Muscle layer of duodenum (tissue), 2 donors: ENCODE measurements around the gene SALL3.

Experiments used
- H3K27ac ChIP-seq: one replicate; pipeline ENCODE4 v1.7.0; 2013; ENCODE audit warnings: mild to moderate bottlenecking, low read length
- H3K27me3 ChIP-seq: one replicate; pipeline ENCODE4 v1.7.0; 2013; ENCODE audit warnings: low read depth, mild to moderate bottlenecking, control low read depth, low read length
- H3K36me3 ChIP-seq, 2 donors: one replicate each; pipeline ENCODE4 v1.7.0; 2013; ENCODE audit warnings: low read length in 2 of 2, control low read depth in 1 of 2, mild to moderate bottlenecking in 1 of 2; ENCODE audit not compliant: insufficient read depth in 2 of 2, control insufficient read depth in 1 of 2
- H3K4me1 ChIP-seq, 2 donors: one replicate each; pipeline ENCODE4 v1.7.0; 2013; ENCODE audit warnings: low read length in 2 of 2, mild to moderate bottlenecking in 2 of 2, control low read depth in 1 of 2, moderate library complexity in 1 of 2; ENCODE audit not compliant: insufficient read depth in 2 of 2, control insufficient read depth in 1 of 2
- H3K4me3 ChIP-seq, 2 donors: one replicate each; pipeline ENCODE4 v1.7.0; 2013; ENCODE audit warnings: low read length in 2 of 2, low read depth in 1 of 2, mild to moderate bottlenecking in 1 of 2
- H3K9me3 ChIP-seq, 2 donors: one replicate each; pipeline ENCODE4 v1.7.0; 2013; ENCODE audit warnings: low read length in 2 of 2, control low read depth in 1 of 2, mild to moderate bottlenecking in 1 of 2; ENCODE audit not compliant: control insufficient read depth in 1 of 2
- donor health status: healthy.

The SALL3 gene

DNA sequence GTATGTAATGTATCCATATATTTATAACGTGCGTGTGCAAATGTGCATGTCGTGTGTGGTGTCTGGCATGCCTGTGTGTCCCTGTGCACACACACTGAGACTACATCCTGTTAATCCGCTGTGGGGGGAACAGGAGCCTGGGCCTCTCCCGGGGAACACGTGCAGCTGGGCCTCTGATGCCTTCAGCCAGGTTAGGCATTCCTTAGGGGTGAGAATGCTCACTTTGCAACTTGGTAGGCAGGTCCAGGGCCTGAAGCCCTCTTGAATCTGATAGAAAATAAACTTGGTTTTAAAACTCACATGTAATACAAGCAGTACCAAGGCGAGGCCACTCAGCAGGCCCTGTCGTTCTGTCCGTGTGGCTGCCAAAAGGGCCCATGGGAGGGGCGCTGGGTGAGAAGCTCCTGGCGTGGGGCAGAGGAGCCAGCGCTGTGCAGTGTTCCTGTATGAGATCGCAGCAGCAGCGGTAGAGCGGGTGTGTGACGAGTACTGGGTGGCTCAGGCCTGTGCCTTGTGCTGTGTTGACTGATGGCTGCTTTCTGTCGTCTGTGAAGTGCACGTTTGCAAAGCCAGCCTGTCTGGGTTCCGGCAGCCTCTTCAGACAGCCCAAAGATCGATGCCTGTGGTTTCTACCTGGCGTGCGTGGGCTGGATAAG lies 16.2 kb downstream of the SALL3 start:
- Histone ChIP-seq H3K36me3 (no peaks in the 10 kb centered on the region), H3K4me3 (no peak overlapping the region), H3K27ac (no peak overlapping the region), H3K9me3 (no peaks in the 10 kb centered on the region), H3K4me1 (no peaks in the 10 kb centered on the region), H3K27me3 (no peaks in the 10 kb centered on the region)

GRCh38 chr18:78996741-78997490 lies 17.3 kb downstream of the SALL3 start:
- no peak overlapping the region for H3K27ac ChIP-seq
- H3K9me3 ChIP-seq = no peaks in the 10 kb centered on the region
- H3K4me1 ChIP-seq = no peaks in the 10 kb centered on the region
- H3K27me3 ChIP-seq = no peaks in the 10 kb centered on the region
- H3K4me3 ChIP-seq = no peak overlapping the region
- no peaks in the 10 kb centered on the region for H3K36me3 ChIP-seq

GRCh38 chr18:78998371-78999071 lies 18.9 kb downstream of the SALL3 start:
- Histone ChIP-seq H3K4me3 (no peak overlapping the region), H3K4me1 (no peaks in the 10 kb centered on the region), H3K36me3 (no peaks in the 10 kb centered on the region), H3K9me3 (no peaks in the 10 kb centered on the region), H3K27me3 (no peaks in the 10 kb centered on the region), H3K27ac (no peak overlapping the region)

GRCh38 chr18:78999939-79000338 lies 20.3 kb downstream of the SALL3 start:
- Histone ChIP-seq H3K4me3 (no peak overlapping the region), H3K4me1 (no peaks in the 10 kb centered on the region), H3K27ac (no peak overlapping the region), H3K36me3 (no peaks in the 10 kb centered on the region), H3K9me3 (no peaks in the 10 kb centered on the region), H3K27me3 (no peaks in the 10 kb centered on the region)

GRCh38 chr18:79000997-79001396 lies 21.4 kb downstream of the SALL3 start:
- Histone ChIP-seq H3K4me3 (no peak overlapping the region), H3K4me1 (no peaks in the 10 kb centered on the region), H3K27ac (no peak overlapping the region), H3K27me3 (no peaks in the 10 kb centered on the region), H3K36me3 (no peaks in the 10 kb centered on the region), H3K9me3 (no peaks in the 10 kb centered on the region)

- Histone ChIP-seq H3K9me3 (peaks cover 0 to 3% of the 10 kb centered on the region in 2 donors), H3K4me1 (no peaks in the 10 kb centered on the region), H3K27ac (no peak overlapping the region), H3K27me3 (no peaks in the 10 kb centered on the region), H3K36me3 (no peaks in the 10 kb centered on the region), H3K4me3 (no peak overlapping the region)
Observed at GRCh38 chr18:79005653-79006052, 26.0 kb downstream of the SALL3 start.

DNA sequence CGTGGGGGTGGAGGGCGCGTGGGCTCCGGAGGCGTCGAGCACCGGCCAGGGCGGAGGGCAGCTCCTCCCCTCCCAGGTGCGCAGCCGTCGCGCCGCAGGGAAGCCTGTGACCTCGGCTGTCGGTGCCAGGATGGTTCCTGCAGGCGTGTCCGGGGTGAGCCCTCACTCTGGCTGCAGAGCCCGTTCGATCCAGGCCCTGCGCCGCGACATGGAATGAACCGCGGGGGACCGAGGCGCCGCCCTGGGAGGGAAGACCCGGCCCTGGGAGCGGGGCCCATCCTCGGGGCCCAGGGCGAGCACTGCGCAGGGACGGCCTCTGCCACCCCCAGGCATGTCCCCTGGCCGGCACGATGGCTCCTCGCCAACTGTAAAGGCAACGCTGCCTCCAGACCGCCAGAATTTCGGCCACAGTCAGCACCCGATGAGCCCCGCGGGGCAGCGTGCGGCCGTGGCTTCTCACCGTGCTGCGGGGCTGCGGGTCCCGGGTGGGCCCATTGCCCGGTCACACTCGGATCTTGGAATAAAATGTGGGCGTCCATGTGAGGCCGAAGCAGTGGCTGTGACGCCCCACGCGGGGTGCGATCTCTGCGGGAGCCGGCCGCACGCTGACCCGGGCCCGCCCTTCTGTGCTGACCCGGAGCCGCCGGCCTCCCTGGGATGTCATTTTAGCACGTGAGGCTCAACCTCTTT lies 26.6 kb downstream of the SALL3 start:
- no peaks in the 10 kb centered on the region for H3K4me1 ChIP-seq
- H3K4me3 ChIP-seq = no peak overlapping the region
- H3K27me3 ChIP-seq = no peaks in the 10 kb centered on the region
- no peak overlapping the region for H3K27ac ChIP-seq
- no peaks in the 10 kb centered on the region for H3K36me3 ChIP-seq
- H3K9me3 ChIP-seq = peaks cover 0 to 3% of the 10 kb centered on the region in 2 donors

- no peak overlapping the region for H3K27ac ChIP-seq
- H3K4me1 ChIP-seq = no peaks in the 10 kb centered on the region
- H3K27me3 ChIP-seq = no peaks in the 10 kb centered on the region
Observed at GRCh38 chr18:79007440-79007839, 27.8 kb downstream of the SALL3 start.

DNA sequence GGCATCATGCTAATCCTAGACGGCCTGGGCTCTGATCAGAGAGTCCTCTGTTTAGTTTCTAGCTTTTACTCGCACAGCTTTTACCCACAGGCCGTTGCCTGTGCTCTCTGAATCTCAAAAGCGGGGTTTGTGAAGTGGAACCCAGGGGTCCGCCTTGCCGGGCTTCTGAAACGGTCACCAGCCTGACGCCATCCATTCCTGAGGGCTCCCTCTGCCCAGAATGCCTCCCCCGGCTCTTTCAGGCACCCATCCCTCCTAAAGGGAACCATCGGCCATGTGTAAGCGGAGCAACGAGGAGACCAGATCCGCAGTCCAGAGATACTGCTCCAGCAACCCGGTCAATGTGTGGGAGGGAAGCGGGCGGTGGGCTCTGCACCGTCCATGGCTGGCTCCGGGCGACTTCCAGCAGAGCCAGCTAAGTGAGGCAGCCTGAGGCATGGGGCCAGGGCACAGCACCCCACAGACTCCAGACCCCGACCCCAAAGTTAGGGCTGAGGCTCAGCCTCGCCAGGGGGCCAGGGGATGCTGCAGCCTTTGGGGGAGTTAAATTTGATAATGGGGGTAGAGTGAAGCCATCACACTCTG lies 28.8 kb downstream of the SALL3 start:
- Histone ChIP-seq H3K36me3 (no peaks in the 10 kb centered on the region), H3K27me3 (no peaks in the 10 kb centered on the region), H3K4me3 (no peak overlapping the region), H3K27ac (no peak overlapping the region), H3K9me3 (peaks cover 0 to 3% of the 10 kb centered on the region in 2 donors), H3K4me1 (no peaks in the 10 kb centered on the region)

More at GRCh38 chr18:79007440-79007839, 27.8 kb downstream of the SALL3 start:
- Histone ChIP-seq H3K9me3 (peaks cover 0 to 3% of the 10 kb centered on the region in 2 donors), H3K4me3 (no peak overlapping the region), H3K36me3 (no peaks in the 10 kb centered on the region)

- no peaks in the 10 kb centered on the region for H3K36me3 ChIP-seq
- no peaks in the 10 kb centered on the region for H3K27me3 ChIP-seq
- peaks cover 0 to 3% of the 10 kb centered on the region in 2 donors for H3K9me3 ChIP-seq
- no peak overlapping the region for H3K4me3 ChIP-seq
- no peak overlapping the region for H3K27ac ChIP-seq
- H3K4me1 ChIP-seq = no peaks in the 10 kb centered on the region
Observed at GRCh38 chr18:79010802-79011201, 31.2 kb downstream of the SALL3 start.
